Sigmoid colon (tissue), 7 donors: ENCODE measurements around the gene VPS29. TPM values are rescaled to one million over a fixed set of nuclear protein-coding genes. Genes with fewer than 3 reads are reported as not detected.
"Not testable (repeated sequence)": the region's sequence is repeated elsewhere in the genome, so short reads cannot be mapped to it uniquely, and the experiment has no call there.

Experiments
- DNase-seq: peaks from one replicate; pipeline ENCODE4 v3.0.0-alpha.2; 2019
- H3K27ac ChIP-seq, 4 donors: fragments of 200-600 bp; sonication (generic); one replicate each; pipeline ENCODE4 v1.5.1; 2016 to 2019; ENCODE audit warnings: mild to moderate bottlenecking in 1 of 4
- H3K27me3 ChIP-seq, 3 donors: fragments of 200-600 bp; sonication (generic); one replicate each; pipeline ENCODE4 v1.5.1; 2019; ENCODE audit warnings: mild to moderate bottlenecking in 1 of 3
- H3K36me3 ChIP-seq, 4 donors: fragments of 200-600 bp; sonication (generic); one replicate each; pipeline ENCODE4 v1.5.1; 2016 to 2019
- H3K4me1 ChIP-seq, 4 donors: fragments of 200-600 bp; sonication (generic); one replicate each; pipeline ENCODE4 v1.5.1; 2017 to 2019
- H3K4me3 ChIP-seq, 4 donors: fragments of 200-600 bp; sonication (generic); one replicate each; pipeline ENCODE4 v1.5.1; 2017 to 2019; ENCODE audit warnings: mild to moderate bottlenecking in 2 of 4, moderate library complexity in 1 of 4
- H3K9me3 ChIP-seq, 4 donors: fragments of 200-600 bp in 3 of 4; sonication (generic) in 3 of 4; one replicate each; pipeline versions ENCODE4 v1.5.1 to v1.6.1; 2013 to 2019
- CTCF ChIP-seq, 4 experiments: fragments of 450-650 bp in 3 of 4; fragments of 200-600 bp in 1 of 4; IDR thresholded peaks; one replicate each; pipeline ENCODE4 v1.5.1; 2016 to 2019; ENCODE audit warnings: antibody characterized with exemption in 4 of 4, mild to moderate bottlenecking in 3 of 4, moderate library complexity in 2 of 4
- EP300 ChIP-seq, 4 donors: sonication (generic); formaldehyde crosslinking; IDR thresholded peaks; one replicate each; pipeline ENCODE4 v1.6.1; 2017; ENCODE audit warnings: antibody characterized with exemption in 4 of 4
- POLR2A ChIP-seq, 2 donors: fragments of 450-650 bp; IDR thresholded peaks; one replicate each; pipeline ENCODE4 v1.6.1; 2016; ENCODE audit warnings: antibody characterized with exemption in 2 of 2, mild to moderate bottlenecking in 2 of 2, moderate library complexity in 2 of 2
- POLR2AphosphoS5 ChIP-seq, 4 donors: sonication (generic); formaldehyde crosslinking; IDR thresholded peaks; one replicate each; pipeline ENCODE4 v1.6.1; 2017; ENCODE audit warnings: antibody characterized with exemption in 4 of 4
- WGBS, 2 donors: extraction: QIAGEN DNeasy Blood & Tissue Kit; methylation state at CpG; one replicate each; pipeline ENCODE4 v1.1.7; 2013; 5-methylcytosine and 5-hydroxymethylcytosine counted together
- intact Hi-C: fragments of 100-400 bp; cut with DNase I; formaldehyde crosslinking; loops from one replicate; pipeline ENCODE4 v1.15.1; 2023
- polyA plus RNA-seq, 3 donors: library from polyadenylated mRNA; stranded (reverse); fragments of 200-250 nt; gene quantifications; one replicate each; pipeline ENCODE4 v1.2.3, GENCODE V29; 2013
- total RNA-seq, 4 donors: library from RNA; depleted of rRNA; stranded (reverse); fragments of >200 nt; gene quantifications; one replicate each; pipeline ENCODE4 v1.1.0, GENCODE V29; 2016
- donor health status: healthy with polysubstance abuse.
- donor health status: Bipolar disorder and iron deficiency.
- donor health status: healthy.

Gene VPS29
- total and polyA plus RNA-seq, 7 donors = 120 to 281 (median 189) TPM

GRCh38 chr12:110468214-110469048 lies 33.5 kb downstream of the VPS29 start, which contains the start of the genes FAM216A and GPN3:
Gene FAM216A (plus strand): TSS chr12:110468845. CDS start chr12:110468876, 31 bp downstream.
Gene GPN3 (minus strand): TSS chr12:110468257. CDS start chr12:110468203, 54 bp downstream.
- no peak for TF ChIP-seq CTCF (IDR thresholded peaks at IDR 0.05)
- TF ChIP-seq POLR2A (IDR thresholded peaks at IDR 0.05) = peak in 1 of 2 donors; percentile 48
- TF ChIP-seq POLR2AphosphoS5 (IDR thresholded peaks at IDR 0.05) = peak; percentile 88 to 97 (median 94)
- peak in 1 of 4 donors; percentile 75 for TF ChIP-seq EP300 (IDR thresholded peaks at IDR 0.05)
- H3K36me3 ChIP-seq = peaks cover 0 to 14% (median 3%) of the 10 kb centered on the region in 4 donors
- peak within 1 kb of the TSS; percentile 96 to 99 (median 98) for H3K27ac ChIP-seq
- no peaks in the 10 kb centered on the region for H3K27me3 ChIP-seq
- 0% methylated on average over 78 of the region's 78 CpGs for WGBS, 2 donors
- no peaks in the 10 kb centered on the region for H3K9me3 ChIP-seq
- peak; percentile 98 for DNase-seq
- H3K4me3 ChIP-seq = peak within 1 kb of the TSS; percentile 66 to 94 (median 78)
- H3K4me1 ChIP-seq = peaks cover 0 to 35% (median 23%) of the 10 kb centered on the region in 4 donors
- intact Hi-C loops = loop anchor here (1.0 to 5.0 kb wide), 3 partner anchors 33 to 419 kb away; no protein-coding TSS in a partner anchor

GRCh38 chr12:110467847-110468213 lies 34.1 kb downstream of the VPS29 start:
- H3K27ac ChIP-seq = peak overlapping the region; percentile 96 to 99 (median 98)
- H3K9me3 ChIP-seq = no peaks in the 10 kb centered on the region
- 0% methylated on average over 15 of the region's 15 CpGs for WGBS, 2 donors
- peak overlapping the region; percentile 66 to 94 (median 78) for H3K4me3 ChIP-seq
- H3K36me3 ChIP-seq = peaks cover 0 to 16% (median 3%) of the 10 kb centered on the region in 4 donors
- intact Hi-C loops = loop anchor here (1.0 to 5.0 kb wide), 3 partner anchors 33 to 419 kb away; no protein-coding TSS in a partner anchor
- H3K4me1 ChIP-seq = peaks cover 0 to 35% (median 23%) of the 10 kb centered on the region in 4 donors
- DNase-seq = no peak
- H3K27me3 ChIP-seq = no peaks in the 10 kb centered on the region
- no peak for TF ChIP-seq EP300 (IDR thresholded peaks at IDR 0.05)
- TF ChIP-seq POLR2A (IDR thresholded peaks at IDR 0.05) = peak; percentile 77 to 89

GRCh38 chr12:110466791-110467190 lies 35.1 kb downstream of the VPS29 start:
- peaks cover 0 to 35% (median 23%) of the 10 kb centered on the region in 4 donors for H3K4me1 ChIP-seq
- TF ChIP-seq POLR2A (IDR thresholded peaks at IDR 0.05) (no peak), EP300 (IDR thresholded peaks at IDR 0.05) (no peak), CTCF (IDR thresholded peaks at IDR 0.05) (no peak), POLR2AphosphoS5 (IDR thresholded peaks at IDR 0.05) (no peak)
- H3K27ac ChIP-seq = no peak overlapping the region
- peak overlapping the region in 2 of 4 donors; percentile 72 to 94 for H3K4me3 ChIP-seq
- no peaks in the 10 kb centered on the region for H3K27me3 ChIP-seq
- no peak for DNase-seq
- H3K36me3 ChIP-seq = peaks cover 0 to 26% (median 3%) of the 10 kb centered on the region in 4 donors
- 78 to 80% methylated on average over 5 of the region's 5 CpGs for WGBS, 2 donors
- intact Hi-C loops = loop anchor here (5.0 kb wide), 1 partner anchor 421 kb away; no protein-coding TSS in a partner anchor
- H3K9me3 ChIP-seq = no peaks in the 10 kb centered on the region

- not testable (repeated sequence) for H3K9me3 ChIP-seq, H3K27ac ChIP-seq, DNase-seq, H3K27me3 ChIP-seq, H3K4me3 ChIP-seq
- Histone ChIP-seq H3K36me3 (peaks cover 0 to 35% (median 4%) of the 10 kb centered on the region in 4 donors), H3K4me1 (peaks cover 0 to 35% (median 23%) of the 10 kb centered on the region in 4 donors)
- WGBS, 2 donors = 93 to 94% methylated on average over 11 of the region's 11 CpGs
- intact Hi-C loops = loop anchor here (5.0 kb wide), 1 partner anchor 422 kb away; no protein-coding TSS in a partner anchor
Observed at GRCh38 chr12:110465765-110466164, 36.1 kb downstream of the VPS29 start.

GRCh38 chr12:110465024-110465423 lies 36.9 kb downstream of the VPS29 start:
- H3K36me3 ChIP-seq = peaks cover 0 to 41% (median 5%) of the 10 kb centered on the region in 4 donors
- TF ChIP-seq EP300 (IDR thresholded peaks at IDR 0.05) (no peak), POLR2A (IDR thresholded peaks at IDR 0.05) (no peak)
- intact Hi-C loops = loop anchor here (5.0 kb wide), 1 partner anchor 422 kb away; no protein-coding TSS in a partner anchor
- no peak for DNase-seq
- no peaks in the 10 kb centered on the region for H3K27me3 ChIP-seq
- 86 to 91% methylated on average over 2 of the region's 2 CpGs for WGBS, 2 donors
- no peak overlapping the region for H3K27ac ChIP-seq
- peaks cover 0 to 31% (median 23%) of the 10 kb centered on the region in 4 donors for H3K4me1 ChIP-seq
- no peak overlapping the region for H3K4me3 ChIP-seq
- H3K9me3 ChIP-seq = no peaks in the 10 kb centered on the region

- intact Hi-C loops, H3K4me3 ChIP-seq, H3K27ac ChIP-seq, DNase-seq, H3K4me1 ChIP-seq, H3K27me3 ChIP-seq, H3K9me3 ChIP-seq: not testable (repeated sequence)
- peaks cover 0 to 73% (median 8%) of the 10 kb centered on the region in 4 donors for H3K36me3 ChIP-seq
- 91 to 92% methylated on average over 5 of the region's 5 CpGs for WGBS, 2 donors
Observed at GRCh38 chr12:110461189-110461588, 40.7 kb downstream of the VPS29 start.
